ENCODE measurements around the gene GARIN1A. TPM values are rescaled to one million over a fixed set of nuclear protein-coding genes. Genes with fewer than 3 reads are reported as not detected.
"Not testable (repeated sequence)": the region's sequence is repeated elsewhere in the genome, so short reads cannot be mapped to it uniquely, and the experiment has no call there.

Gene GARIN1A
- total RNA-seq, 2 donors from 2014 or later, result 0.14 to 1.1 TPM

- no peaks in the 10 kb centered on the region for H3K9me3 Mint-ChIP-seq
Observed at GRCh38 chr7:128672927-128673517, 930 bp downstream of the GARIN1A start.

GRCh38 chr7:128673571-128673970 lies 1.5 kb downstream of the GARIN1A start:
- H3K27ac Mint-ChIP-seq, result no peak overlapping the region
- no peaks in the 10 kb centered on the region for H3K36me3 Mint-ChIP-seq
- DNase-seq (ENCODE audit: low spot score in 2 of 2) (no peak), ATAC-seq (no peak)
- no peaks in the 10 kb centered on the region for H3K9me3 Mint-ChIP-seq

More at GRCh38 chr7:128672927-128673517, 930 bp downstream of the GARIN1A start:
- H3K36me3 Mint-ChIP-seq, result no peaks in the 10 kb centered on the region
- ATAC-seq, result peak in 1 of 2 donors; percentile 62
- DNase-seq (ENCODE audit: low spot score in 2 of 2), result peak in 1 of 2 donors; percentile 15
- no peak overlapping the region for H3K27ac Mint-ChIP-seq

GRCh38 chr7:128676665-128677064 lies 4.6 kb downstream of the GARIN1A start:
- no peaks in the 10 kb centered on the region for H3K9me3 Mint-ChIP-seq
- no peak overlapping the region for H3K27ac Mint-ChIP-seq
- ATAC-seq, result no peak
- DNase-seq (ENCODE audit: low spot score in 2 of 2), result no peak
- H3K36me3 Mint-ChIP-seq, result no peaks in the 10 kb centered on the region

DNA sequence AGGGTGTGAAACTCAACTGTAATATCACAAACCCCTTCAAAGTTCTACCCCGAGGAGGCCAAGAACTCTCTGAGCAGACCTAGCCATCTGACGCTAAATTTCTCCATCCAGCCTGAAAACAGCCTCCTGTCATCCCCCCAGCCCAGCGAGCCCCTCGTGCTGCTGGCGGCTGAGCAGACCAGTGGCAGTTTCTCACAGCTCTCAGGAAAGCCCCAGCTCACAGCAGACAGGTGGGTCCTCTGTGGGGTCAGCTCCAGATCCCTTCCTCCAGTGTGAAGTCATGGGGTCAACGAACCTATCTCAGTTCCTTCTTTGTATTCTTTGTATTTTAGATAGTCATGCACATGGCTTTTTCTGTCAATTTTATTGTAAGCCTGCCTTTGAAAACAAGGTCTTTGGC lies 7.8 kb downstream of the GARIN1A start:
- DNase-seq (ENCODE audit: low spot score in 2 of 2) (no peak), ATAC-seq (no peak)
- Mint-ChIP-seq H3K27ac (no peak overlapping the region), H3K36me3 (no peaks in the 10 kb centered on the region), H3K9me3 (no peaks in the 10 kb centered on the region)

DNA sequence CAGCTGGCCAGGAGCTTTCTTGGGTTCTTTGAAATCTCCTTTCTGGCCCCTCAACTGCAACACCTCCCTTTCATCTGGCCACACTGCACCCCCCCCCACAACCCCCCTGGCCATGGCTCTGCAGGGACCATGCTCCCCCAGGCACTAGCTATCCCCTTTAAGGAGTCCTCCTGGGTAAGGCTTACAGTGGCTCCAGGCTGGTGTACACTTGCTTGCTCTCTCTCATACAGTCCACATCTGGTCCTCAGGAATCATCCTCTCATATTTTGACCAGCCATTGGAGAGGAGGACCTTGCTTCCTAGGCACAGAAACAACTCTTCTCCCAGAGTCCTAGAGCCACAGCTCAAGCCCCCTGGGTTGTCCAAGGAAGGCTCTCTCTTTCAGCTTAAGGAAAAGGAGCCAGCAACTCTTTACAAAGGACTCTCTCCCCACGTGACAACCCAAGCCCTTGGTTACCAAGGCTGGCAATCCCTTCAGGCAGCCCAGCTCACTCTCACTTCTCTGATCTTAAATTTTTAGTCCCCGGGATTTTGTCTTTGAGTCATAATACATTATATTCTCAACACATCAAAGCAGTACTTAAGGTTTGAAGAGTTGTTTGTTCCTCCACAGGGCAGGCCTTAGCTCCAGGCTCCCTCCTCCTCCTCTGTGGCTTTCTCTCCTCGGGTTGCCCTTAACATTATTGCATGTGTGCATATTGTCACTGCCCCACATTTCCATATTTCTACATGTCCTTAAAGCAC lies 9.9 kb downstream of the GARIN1A start:
- no peaks in the 10 kb centered on the region for H3K9me3 Mint-ChIP-seq
- ATAC-seq (peak in 1 of 2 donors; percentile 31), DNase-seq (ENCODE audit: low spot score in 2 of 2) (no peak)
- H3K27ac Mint-ChIP-seq, result no peak overlapping the region
- no peaks in the 10 kb centered on the region for H3K36me3 Mint-ChIP-seq

DNA sequence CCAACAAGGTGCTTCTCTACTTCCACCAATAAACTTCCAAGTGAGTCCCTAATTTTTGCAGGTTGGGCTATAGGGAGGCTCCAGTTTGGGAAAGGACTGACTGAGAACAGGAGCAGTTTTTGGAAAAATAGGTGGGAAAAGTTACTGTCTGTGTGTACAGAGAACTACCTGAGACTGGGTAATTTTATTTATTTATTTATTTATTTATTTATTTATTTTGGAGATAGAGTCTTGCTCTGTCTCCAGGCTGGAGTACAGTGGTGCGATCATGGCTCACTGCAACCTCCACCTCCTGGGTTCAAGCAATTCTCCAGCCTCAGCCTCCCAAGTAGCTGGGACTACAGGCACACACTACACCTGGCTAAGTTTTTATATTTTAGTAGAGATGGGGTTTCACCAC lies 11.2 kb downstream of the GARIN1A start:
- not testable (repeated sequence) for H3K27ac Mint-ChIP-seq; ATAC-seq; H3K9me3 Mint-ChIP-seq; H3K36me3 Mint-ChIP-seq; DNase-seq (ENCODE audit: low spot score in 2 of 2)

DNA sequence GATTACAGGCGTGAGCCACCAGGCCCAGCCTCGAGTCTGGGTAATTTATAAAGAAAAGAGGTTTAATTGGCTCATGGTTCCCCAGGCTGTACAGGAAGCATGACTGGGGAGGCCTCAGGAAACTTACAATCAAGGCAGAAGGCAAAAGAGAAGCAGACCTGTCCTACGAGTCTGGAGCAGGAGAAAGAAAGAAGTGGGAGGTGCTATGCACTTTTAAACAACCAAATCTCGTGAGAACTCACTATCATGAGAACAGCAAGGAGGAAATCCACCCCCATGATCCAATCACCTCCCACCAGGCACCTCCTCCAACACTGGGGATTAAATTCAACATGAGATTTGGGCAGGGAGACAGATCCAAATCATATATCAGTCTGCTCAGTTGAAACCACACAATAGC lies 11.6 kb downstream of the GARIN1A start:
- H3K36me3 Mint-ChIP-seq; ATAC-seq; DNase-seq (ENCODE audit: low spot score in 2 of 2); H3K9me3 Mint-ChIP-seq: not testable (repeated sequence)
- H3K27ac Mint-ChIP-seq, result peak overlapping the region in 1 of 2 donors; percentile 7

GRCh38 chr7:128687131-128687530 lies 15.0 kb downstream of the GARIN1A start:
- H3K27ac Mint-ChIP-seq, result no peak overlapping the region
- DNase-seq (ENCODE audit: low spot score in 2 of 2) (no peak), ATAC-seq (no peak)
- no peaks in the 10 kb centered on the region for H3K9me3 Mint-ChIP-seq
- H3K36me3 Mint-ChIP-seq, result no peaks in the 10 kb centered on the region

DNA sequence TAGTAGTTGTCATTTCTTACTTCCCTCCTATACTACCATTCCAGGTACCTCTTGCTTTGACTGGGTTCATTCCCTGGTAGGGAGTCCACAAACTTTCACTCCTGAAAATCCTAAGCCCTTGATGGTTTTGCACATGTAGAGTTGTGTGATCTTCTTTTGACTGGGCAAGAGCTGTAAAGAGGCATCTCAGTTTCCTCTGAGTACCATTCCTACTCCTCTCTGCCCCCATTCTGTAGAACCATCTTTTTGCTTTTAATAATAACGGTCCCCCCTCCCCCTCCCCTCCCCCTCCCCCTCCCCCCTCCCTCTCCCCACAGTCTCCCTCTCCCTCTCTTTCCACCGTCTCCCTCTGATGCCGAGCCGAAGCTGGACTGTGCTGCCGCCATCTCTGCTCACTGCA lies 16.4 kb downstream of the GARIN1A start:
- Mint-ChIP-seq H3K27ac (no peak overlapping the region), H3K9me3 (no peaks in the 10 kb centered on the region), H3K36me3 (no peaks in the 10 kb centered on the region)
- DNase-seq (ENCODE audit: low spot score in 2 of 2), result no peak
- ATAC-seq, result no peak

- H3K36me3 Mint-ChIP-seq; H3K9me3 Mint-ChIP-seq; ATAC-seq; H3K27ac Mint-ChIP-seq; DNase-seq (ENCODE audit: low spot score in 2 of 2): not testable (repeated sequence)
Observed at GRCh38 chr7:128689161-128689935, 17.3 kb downstream of the GARIN1A start.

DNA sequence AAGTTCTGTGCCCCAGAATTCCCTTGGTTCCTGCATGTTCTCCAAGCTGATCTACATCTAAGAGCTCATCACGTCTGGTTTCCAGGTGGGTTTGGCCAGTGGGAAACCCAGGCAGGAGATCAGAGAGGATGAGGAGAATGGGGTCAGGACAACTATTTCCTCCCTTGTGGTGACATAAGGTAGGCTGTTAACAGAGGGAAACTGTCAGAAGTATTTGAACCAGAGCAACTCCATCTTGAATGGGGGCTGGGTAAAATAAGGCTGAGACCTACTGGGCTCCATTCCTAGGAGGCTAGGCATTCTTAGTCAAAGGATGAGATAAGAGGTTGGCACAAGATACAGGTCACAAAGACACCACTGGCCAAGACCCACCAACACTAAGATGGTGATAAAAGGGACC lies 19.1 kb downstream of the GARIN1A start:
- H3K36me3 Mint-ChIP-seq, result no peaks in the 10 kb centered on the region
- H3K27ac Mint-ChIP-seq, result no peak overlapping the region
- DNase-seq (ENCODE audit: low spot score in 2 of 2) (no peak), ATAC-seq (no peak)
- no peaks in the 10 kb centered on the region for H3K9me3 Mint-ChIP-seq

DNA sequence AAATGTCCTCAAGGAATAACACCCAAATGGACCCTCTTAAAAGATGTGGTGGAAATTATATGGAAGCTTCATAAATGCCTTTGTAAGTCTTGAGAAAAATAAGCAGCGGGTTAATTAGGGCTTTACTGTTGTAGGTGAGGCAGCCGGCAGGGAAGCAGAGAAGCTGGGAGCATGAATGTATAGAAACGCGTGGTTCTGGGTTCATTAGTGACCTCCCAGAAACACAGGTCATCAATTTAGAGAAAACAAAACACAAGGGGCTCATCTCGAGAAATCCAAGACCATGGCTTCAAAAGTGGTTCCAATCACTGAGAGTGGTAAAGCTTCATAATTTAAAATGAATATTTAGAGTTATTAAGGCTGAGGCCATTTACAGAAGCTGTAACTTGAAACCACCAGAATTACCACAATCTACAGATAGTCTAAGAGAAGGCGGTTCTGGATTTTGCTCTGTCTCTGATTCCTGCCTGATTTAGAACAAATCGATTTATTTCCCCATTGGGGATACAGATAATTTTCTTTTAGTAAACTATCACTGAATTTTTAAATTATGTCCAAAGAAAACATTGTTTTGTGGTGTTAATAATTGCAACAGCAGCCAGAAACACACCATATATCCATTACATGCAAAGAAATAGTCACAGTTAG lies 20.7 kb downstream of the GARIN1A start:
- no peaks in the 10 kb centered on the region for H3K9me3 Mint-ChIP-seq
- no peak overlapping the region for H3K27ac Mint-ChIP-seq
- ATAC-seq (no peak), DNase-seq (ENCODE audit: low spot score in 2 of 2) (no peak)
- no peaks in the 10 kb centered on the region for H3K36me3 Mint-ChIP-seq

DNA sequence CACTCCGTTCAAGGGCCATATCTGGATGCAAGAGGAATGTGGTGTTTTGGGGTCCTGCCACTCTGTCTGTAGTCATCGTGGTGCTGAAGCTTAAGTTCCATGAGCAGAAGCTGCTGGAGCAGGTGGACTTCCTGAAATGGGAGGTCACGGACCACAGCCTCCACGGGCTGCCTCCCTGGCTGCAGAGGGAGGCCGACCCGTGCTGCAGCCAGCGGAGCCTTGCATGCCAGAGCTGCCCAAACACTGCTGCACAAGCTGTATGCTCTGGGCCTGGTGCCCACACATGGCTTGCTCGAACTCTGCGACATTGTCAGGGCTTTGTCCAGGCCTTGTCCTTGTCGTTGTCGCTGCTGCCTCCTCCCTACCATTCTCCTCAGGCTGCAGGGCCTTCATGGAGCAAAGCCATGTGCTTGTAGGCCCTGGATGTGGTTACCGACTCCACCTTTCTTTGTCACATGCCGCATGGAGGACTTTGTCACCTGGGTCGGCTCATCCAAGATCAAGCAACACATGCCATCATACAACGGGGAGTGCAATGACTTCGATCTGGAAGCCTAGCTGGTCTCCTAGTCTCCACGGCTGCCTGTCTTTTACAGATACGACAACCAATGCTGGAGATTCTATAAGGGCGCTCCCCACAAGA lies 21.4 kb downstream of the GARIN1A start:
- DNase-seq (ENCODE audit: low spot score in 2 of 2) (no peak), ATAC-seq (no peak)
- no peaks in the 10 kb centered on the region for H3K9me3 Mint-ChIP-seq
- H3K36me3 Mint-ChIP-seq, result no peaks in the 10 kb centered on the region
- no peak overlapping the region for H3K27ac Mint-ChIP-seq

GRCh38 chr7:128694738-128695137 lies 22.6 kb downstream of the GARIN1A start:
- DNase-seq (ENCODE audit: low spot score in 2 of 2) (no peak), ATAC-seq (no peak)
- no peaks in the 10 kb centered on the region for H3K9me3 Mint-ChIP-seq
- no peaks in the 10 kb centered on the region for H3K36me3 Mint-ChIP-seq
- no peak overlapping the region for H3K27ac Mint-ChIP-seq

DNA sequence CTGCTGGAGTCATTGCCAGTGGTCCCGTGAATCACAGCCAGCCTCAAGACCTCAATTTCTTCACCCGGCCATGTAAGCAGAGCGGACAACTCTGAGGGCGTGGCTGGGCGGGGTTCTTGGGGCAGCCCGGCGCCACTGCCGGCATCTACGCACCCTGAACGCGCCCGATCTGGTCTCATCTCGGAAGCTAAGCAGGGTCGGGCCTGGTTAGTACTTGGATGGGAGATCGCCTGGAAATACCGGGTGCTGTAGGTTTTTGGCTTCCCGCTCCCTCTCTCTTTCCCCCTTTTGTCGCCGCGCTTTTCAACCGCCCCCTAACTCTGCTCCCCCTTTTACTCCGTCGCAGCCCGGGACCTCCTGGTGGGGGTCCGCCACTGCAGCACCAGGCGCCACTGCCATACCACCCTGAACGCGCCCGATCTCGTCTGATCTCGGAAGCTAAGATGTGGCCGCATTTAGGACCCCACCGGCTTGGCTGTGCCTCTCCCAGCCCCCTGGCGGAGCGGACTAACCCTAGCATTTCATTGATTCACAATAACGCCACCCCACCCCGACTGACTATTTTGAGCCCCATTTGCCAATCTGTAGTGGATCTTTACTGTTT lies 25.3 kb downstream of the GARIN1A start:
- Mint-ChIP-seq H3K27ac (peak overlapping the region in 1 of 2 donors; percentile 88), H3K9me3 (no peaks in the 10 kb centered on the region), H3K36me3 (no peaks in the 10 kb centered on the region)
- ATAC-seq (peak; percentile 49 to 91), DNase-seq (ENCODE audit: low spot score in 2 of 2) (peak in 1 of 2 donors; percentile 76)

GRCh38 chr7:128699196-128699712 lies 27.2 kb downstream of the GARIN1A start:
- no peak for DNase-seq (ENCODE audit: low spot score in 2 of 2)
- no peak overlapping the region for H3K27ac Mint-ChIP-seq
- no peaks in the 10 kb centered on the region for H3K36me3 Mint-ChIP-seq
- no peaks in the 10 kb centered on the region for H3K9me3 Mint-ChIP-seq
- ATAC-seq, result no peak

All from activated naive CD4-positive, alpha-beta T cell treated with anti-CD3 and anti-CD28 coated beads, Interleukin-2, amount 50 U/mL, for 72 hours (primary cell).